H54 (cell line): ENCODE data around the gene AUTS2.

ENCODE experiments used
- DNase-seq: peaks from one replicate; pipeline ENCODE4 v3.0.0; 2011; ENCODE audit warnings: low spot score, mixed read lengths; ENCODE audit not compliant: insufficient read length
- FAIRE-seq: peaks from 3 replicates; lab custom pipeline; 2011; peaks lifted over from hg19 to GRCh38; lab: Jason Lieb, UNC
- POLR2A ChIP-seq: IDR thresholded peaks from 2 replicates; pipeline ENCODE4 v1.6.1; 2011; ENCODE audit warnings: low read depth, mild to moderate bottlenecking, low read length

AUTS2 gene

DNA sequence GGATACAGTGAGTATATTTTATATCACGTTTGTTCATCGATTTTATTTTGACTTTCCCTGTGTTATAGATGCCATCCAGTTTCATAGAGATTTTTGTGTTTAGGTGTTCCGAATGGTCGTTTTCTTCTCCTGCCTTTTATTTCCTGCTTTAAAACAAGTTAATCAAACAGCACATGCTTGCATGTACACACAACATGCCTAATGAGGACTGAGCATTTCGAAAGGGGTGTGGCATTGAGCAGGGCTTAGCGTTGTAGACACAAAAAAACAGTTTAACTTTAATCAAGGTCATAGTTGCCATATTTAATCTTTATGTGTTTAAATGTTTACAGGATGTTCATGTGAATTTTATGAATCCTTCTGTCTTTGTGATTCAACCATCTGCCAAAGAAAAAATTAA is 1103.2 kb downstream of the AUTS2 start:
- TF ChIP-seq POLR2A, result no peak
- DNase-seq, result no peak
- FAIRE-seq, result no peak

- DNase-seq (no peak), FAIRE-seq (no peak)
- TF ChIP-seq POLR2A, result no peak
Observed at GRCh38 chr7:70701991-70702390, 1103.7 kb downstream of the AUTS2 start.

DNA sequence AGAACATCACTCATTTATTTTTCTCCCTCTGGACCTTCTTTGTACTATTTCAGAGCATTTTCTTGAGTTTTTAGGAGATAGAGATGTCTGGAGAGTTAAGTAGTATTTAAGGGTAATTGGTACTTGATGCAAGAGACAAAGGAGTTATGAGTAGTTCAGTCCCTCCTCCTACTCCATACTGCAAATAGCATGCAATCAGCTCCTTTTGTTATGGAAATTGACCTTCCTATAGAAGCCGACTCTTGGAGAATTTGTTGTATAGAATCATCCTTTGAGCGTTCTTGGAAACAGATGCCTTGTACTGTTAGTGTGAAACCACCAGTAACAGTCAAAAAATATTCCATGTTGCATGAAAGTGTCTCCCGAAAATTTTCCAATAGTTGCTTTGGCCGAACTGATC is 1105.5 kb downstream of the AUTS2 start:
- TF ChIP-seq POLR2A, result no peak
- FAIRE-seq (no peak), DNase-seq (no peak)

GRCh38 chr7:70704831-70705346 is 1106.6 kb downstream of the AUTS2 start:
- FAIRE-seq (no peak), DNase-seq (no peak)
- TF ChIP-seq POLR2A, result no peak

GRCh38 chr7:70706204-70706603 is 1107.9 kb downstream of the AUTS2 start:
- FAIRE-seq, result no peak

DNA sequence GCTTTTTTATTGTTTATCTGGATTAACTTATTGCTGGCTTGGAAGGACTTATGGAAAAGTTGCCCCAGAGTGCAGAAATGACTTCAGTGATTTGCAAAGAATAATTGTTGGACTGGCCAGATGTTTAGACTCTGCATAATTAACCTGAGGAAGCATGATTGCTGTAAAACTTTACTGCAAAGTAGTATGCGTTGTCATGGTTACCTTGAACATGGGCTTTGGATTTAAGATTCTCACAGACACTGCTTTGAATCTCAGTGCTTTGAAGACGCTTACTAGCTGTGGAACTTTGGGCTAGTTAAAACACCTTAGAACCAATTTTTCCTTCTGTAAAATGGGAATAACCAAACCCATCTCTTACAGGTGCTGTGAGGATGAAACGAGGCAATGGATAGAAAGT is 1108.4 kb downstream of the AUTS2 start:
- DNase-seq (no peak), FAIRE-seq (no peak)
- no peak for TF ChIP-seq POLR2A

More at GRCh38 chr7:70706204-70706603, 1107.9 kb downstream of the AUTS2 start:
- DNase-seq, result no peak
- TF ChIP-seq POLR2A, result no peak

DNA sequence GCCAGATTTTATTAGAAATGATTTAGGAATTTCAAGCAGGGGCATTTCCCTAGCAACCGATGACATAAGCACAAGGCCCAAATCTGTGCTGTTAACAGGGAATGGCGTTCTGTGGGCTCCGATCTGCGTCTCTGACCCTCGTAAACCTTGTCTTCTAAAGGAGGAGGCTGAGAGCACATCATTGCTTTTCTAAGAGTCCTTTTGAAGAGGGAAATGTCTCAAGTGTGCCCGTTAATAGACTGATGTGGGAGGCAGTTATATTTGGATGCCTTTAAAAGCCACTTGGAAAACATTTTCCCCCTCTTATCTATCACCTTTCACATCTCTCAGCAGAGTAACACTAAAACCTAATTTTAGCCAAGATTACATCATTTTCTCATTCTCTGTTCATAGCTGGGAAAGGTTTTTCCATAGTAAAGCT is 1109.6 kb downstream of the AUTS2 start:
- no peak for FAIRE-seq
- no peak for TF ChIP-seq POLR2A
- DNase-seq, result no peak

- peak; percentile 65 for DNase-seq
- no peak for FAIRE-seq
- no peak for TF ChIP-seq POLR2A
Observed at GRCh38 chr7:70710011-70710480, 1111.8 kb downstream of the AUTS2 start.

DNA sequence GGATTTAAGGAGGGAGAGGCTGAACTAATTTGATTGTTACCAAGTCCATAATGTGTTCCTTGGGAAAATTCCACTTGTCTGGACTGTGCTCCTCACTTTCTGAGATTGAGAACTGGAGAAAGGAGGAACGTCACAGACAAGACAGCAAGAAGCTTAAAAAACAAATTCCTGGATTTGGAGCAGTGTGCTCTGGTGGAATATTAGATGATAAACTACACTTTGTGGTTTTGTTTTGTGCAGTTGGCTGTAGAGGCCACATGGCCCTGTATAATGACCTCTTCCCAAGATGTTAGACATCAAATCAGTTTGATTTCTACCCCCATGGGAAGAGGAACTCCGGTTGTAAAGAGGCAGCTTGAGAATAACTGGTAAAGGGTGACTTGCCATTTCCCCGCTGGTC is 1112.4 kb downstream of the AUTS2 start:
- TF ChIP-seq POLR2A, result no peak
- DNase-seq (no peak), FAIRE-seq (no peak)

DNA sequence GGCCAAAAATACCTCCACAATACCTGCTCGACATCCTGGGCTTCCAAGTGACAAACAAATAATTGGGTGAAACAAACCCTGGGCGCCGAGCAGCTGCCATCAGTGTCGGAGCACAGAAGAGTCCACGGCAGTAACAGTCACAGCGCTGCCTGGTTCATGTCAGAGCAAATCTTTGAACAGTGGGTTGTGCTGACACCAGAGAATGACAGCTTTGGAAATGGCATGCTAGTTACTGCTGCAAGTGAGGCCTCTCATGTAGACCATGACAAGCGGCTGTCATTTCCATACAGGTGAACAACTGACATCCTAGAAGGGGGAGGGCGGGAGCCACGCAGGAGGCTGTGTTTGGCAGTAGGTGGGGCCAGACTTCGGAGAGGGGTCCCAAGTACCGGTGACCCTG is 1113.2 kb downstream of the AUTS2 start:
- FAIRE-seq (no peak), DNase-seq (no peak)
- no peak for TF ChIP-seq POLR2A

DNA sequence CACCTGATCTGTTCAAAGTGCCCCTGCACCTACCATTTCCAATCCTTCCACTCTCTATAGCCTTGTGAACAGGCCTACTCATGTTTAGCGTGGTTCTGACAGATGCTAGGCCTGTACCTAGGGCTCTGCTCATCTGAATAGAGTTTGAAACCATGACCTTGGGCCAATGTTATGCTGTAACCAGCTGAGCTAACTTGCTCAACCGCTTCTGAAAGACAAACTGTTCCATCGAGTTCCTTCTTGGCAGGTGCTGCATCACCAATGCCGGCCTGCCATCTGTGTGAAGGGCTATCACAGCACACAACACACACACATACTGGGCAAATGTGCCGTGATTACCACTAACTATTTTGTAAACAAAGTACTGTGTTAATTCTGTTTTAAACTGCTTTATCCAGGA is 1114.7 kb downstream of the AUTS2 start:
- FAIRE-seq (no peak), DNase-seq (no peak)
- TF ChIP-seq POLR2A, result no peak

DNA sequence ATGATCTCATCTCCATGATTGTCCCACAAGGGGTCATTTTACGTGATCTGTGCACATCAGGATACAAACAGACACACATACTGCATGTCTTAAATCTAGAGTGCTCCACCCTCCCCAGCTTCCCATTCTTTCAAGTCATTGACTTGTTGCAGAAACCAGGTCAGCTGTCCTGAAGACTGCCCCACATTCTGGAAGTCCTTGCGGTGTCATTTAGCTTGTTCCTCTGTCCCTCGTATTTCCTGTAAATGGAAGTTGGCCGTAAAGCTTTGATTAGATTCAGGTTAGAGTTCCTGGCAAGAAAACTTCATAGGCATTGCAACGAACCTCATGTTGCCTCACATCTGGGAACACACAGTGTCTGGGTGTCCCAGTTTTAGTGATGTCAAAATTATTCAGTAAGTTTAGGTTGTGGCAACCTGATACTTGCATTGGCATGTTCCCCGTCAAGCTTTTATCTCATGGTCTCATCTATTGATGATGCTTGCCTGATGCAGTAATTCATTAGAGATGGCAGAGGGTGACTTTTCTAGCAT is 1116.3 kb downstream of the AUTS2 start:
- no peak for DNase-seq
- no peak for FAIRE-seq
- TF ChIP-seq POLR2A, result no peak

GRCh38 chr7:70717553-70718329 is 1119.5 kb downstream of the AUTS2 start:
- FAIRE-seq (no peak), DNase-seq (no peak)
- no peak for TF ChIP-seq POLR2A

DNA sequence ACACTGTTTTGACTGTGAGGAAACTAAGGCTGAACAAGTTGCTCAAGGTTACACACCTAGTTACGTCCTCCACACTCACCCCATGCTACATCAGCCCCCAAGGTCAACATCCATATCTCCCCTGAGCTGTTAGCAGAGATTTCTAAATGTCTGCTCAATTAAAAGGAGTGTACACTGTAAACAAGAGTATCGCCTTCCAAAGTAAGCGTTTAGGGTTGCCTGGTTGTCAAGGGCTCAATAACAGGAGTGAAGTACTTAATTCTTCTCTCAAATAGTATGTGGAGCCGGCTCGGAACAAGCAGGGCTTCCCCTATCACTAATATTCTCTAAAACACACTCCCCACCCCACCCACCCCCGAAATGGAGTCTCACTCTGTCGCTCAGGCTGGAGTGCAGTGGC is 1120.8 kb downstream of the AUTS2 start:
- FAIRE-seq (no peak), DNase-seq (no peak)
- no peak for TF ChIP-seq POLR2A
